Muscle layer of colon (tissue), 2 donors: ENCODE measurements around the gene TLE2.

Experiments
- H3K27ac ChIP-seq: one replicate; pipeline ENCODE4 v1.7.0; 2013; ENCODE audit warnings: low read depth, mild to moderate bottlenecking, low read length, moderate library complexity
- H3K27me3 ChIP-seq, 2 donors: one replicate each; pipeline ENCODE4 v1.7.0; 2013; ENCODE audit warnings: low read length in 2 of 2, mild to moderate bottlenecking in 2 of 2; ENCODE audit not compliant: insufficient read depth in 2 of 2, control insufficient read depth in 1 of 2
- H3K36me3 ChIP-seq: one replicate; pipeline ENCODE4 v1.7.0; 2013; ENCODE audit warnings: mild to moderate bottlenecking, low read length; ENCODE audit not compliant: insufficient read depth
- H3K4me1 ChIP-seq: one replicate; pipeline ENCODE4 v1.7.0; 2013; ENCODE audit warnings: mild to moderate bottlenecking, low read length; ENCODE audit not compliant: insufficient read depth
- H3K4me3 ChIP-seq, 2 donors: one replicate each; pipeline ENCODE4 v1.7.0; 2013; ENCODE audit warnings: low read length in 2 of 2, low read depth in 1 of 2, mild to moderate bottlenecking in 1 of 2, moderate library complexity in 1 of 2
- H3K9ac ChIP-seq: one replicate; pipeline ENCODE4 v1.7.0; 2013; ENCODE audit warnings: low read length
- H3K9me3 ChIP-seq: one replicate; pipeline ENCODE4 v1.7.0; 2013; ENCODE audit warnings: mild to moderate bottlenecking, low read length
- donor health status: abdominal sarcoma.
- donor health status: Adenocarcinoma of cecum.

TLE2 gene

GRCh38 chr19:2962018-2962670 is 66.9 kb downstream of the TLE2 start:
- Histone ChIP-seq H3K9ac (no peak overlapping the region), H3K36me3 (no peaks in the 10 kb centered on the region), H3K27ac (no peak overlapping the region), H3K9me3 (no peaks in the 10 kb centered on the region), H3K27me3 (no peaks in the 10 kb centered on the region), H3K4me1 (no peaks in the 10 kb centered on the region), H3K4me3 (no peak overlapping the region)

GRCh38 chr19:2960120-2960519 is 69.0 kb downstream of the TLE2 start:
- Histone ChIP-seq H3K9ac (no peak overlapping the region), H3K27ac (no peak overlapping the region), H3K27me3 (no peaks in the 10 kb centered on the region), H3K36me3 (no peaks in the 10 kb centered on the region), H3K9me3 (no peaks in the 10 kb centered on the region), H3K4me3 (no peak overlapping the region), H3K4me1 (no peaks in the 10 kb centered on the region)

- no peaks in the 10 kb centered on the region for H3K36me3 ChIP-seq
- no peak overlapping the region for H3K27ac ChIP-seq
- no peaks in the 10 kb centered on the region for H3K4me1 ChIP-seq
- no peaks in the 10 kb centered on the region for H3K9me3 ChIP-seq
- no peak overlapping the region for H3K9ac ChIP-seq
- no peak overlapping the region for H3K4me3 ChIP-seq
- H3K27me3 ChIP-seq: no peaks in the 10 kb centered on the region
These were observed 71.9 kb downstream of the TLE2 start for GRCh38 chr19:2957160-2957559.

- Histone ChIP-seq H3K36me3 (no peaks in the 10 kb centered on the region), H3K9ac (no peak overlapping the region), H3K9me3 (no peaks in the 10 kb centered on the region), H3K27ac (no peak overlapping the region), H3K27me3 (no peaks in the 10 kb centered on the region), H3K4me3 (no peak overlapping the region), H3K4me1 (peaks cover 8% of the 10 kb centered on the region)
These were observed 76.1 kb downstream of the TLE2 start for GRCh38 chr19:2952953-2953481.

GRCh38 chr19:2950286-2951124 is 78.6 kb downstream of the TLE2 start:
- peak overlapping the region; percentile 53 to 63 for H3K4me3 ChIP-seq

GRCh38 chr19:2949939-2950285 is 79.2 kb downstream of the TLE2 start:
- peak overlapping the region; percentile 53 to 63 for H3K4me3 ChIP-seq
- H3K36me3 ChIP-seq: no peaks in the 10 kb centered on the region
- no peaks in the 10 kb centered on the region for H3K9me3 ChIP-seq
- H3K9ac ChIP-seq: peak overlapping the region; percentile 63
- no peaks in the 10 kb centered on the region for H3K27me3 ChIP-seq
- peak overlapping the region; percentile 78 for H3K27ac ChIP-seq
- H3K4me1 ChIP-seq: peaks cover 8% of the 10 kb centered on the region

More at GRCh38 chr19:2950286-2951124, 78.6 kb downstream of the TLE2 start:
- Histone ChIP-seq H3K9me3 (no peaks in the 10 kb centered on the region), H3K27me3 (no peaks in the 10 kb centered on the region), H3K36me3 (no peaks in the 10 kb centered on the region), H3K9ac (peak overlapping the region; percentile 63), H3K27ac (peak overlapping the region; percentile 78), H3K4me1 (peaks cover 8% of the 10 kb centered on the region)
